Erythroblast (primary cell): ENCODE data around the gene TMEM184B.

ENCODE experiments used
- GATA1 ChIP-seq: IDR thresholded peaks from 2 replicates; pipeline ENCODE4 v1.6.1; 2011; ENCODE audit warnings: low read depth, mild to moderate bottlenecking, control low read depth, low read length, moderate library complexity
- POLR2A ChIP-seq: IDR thresholded peaks from 2 replicates; pipeline ENCODE4 v1.6.1; 2011; ENCODE audit warnings: mild to moderate bottlenecking, low read length

GRCh38 chr22:38295863-38296262 lies 23.1 kb upstream of the TMEM184B start:
- TF ChIP-seq POLR2A (no peak), GATA1 (no peak)
